ENCODE data around the gene E2F6.

Gene E2F6

DNA sequence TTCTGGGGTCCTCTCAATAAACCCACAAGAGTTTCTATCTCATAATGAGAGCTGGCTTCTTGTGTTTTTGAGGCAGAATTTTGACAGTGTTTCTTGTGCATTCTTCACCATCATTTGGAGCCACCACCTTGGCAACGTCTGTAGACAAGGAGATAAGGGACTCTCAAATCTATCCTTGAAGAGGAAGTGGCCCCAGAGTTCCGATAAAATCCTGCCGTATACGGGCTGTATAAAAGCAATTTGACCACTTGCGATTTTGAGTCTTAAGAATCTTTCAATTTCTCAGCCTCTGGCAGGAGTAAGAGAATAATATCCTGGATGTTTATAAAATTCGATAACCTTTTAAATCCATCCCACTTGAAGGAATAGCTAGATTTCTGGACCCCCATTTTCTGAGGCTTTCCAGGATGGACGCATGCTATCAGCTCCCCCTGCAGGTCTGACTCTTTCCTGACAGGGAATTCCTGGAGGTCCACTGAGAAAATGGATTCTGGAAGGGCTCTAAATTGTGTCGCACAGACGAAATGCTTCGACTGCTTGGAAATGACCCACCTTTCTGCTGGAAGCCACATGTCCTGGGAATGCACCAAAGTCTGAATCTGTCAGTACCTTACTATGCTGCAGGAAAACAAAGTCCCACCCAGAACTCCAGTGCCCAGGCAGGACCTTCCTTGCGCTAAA, 54.1 kb downstream of the E2F6 start:
- Histone ChIP-seq H3K27me3 (ENCODE audit: insufficient read depth, low read length, poor library complexity) (no peaks in the 10 kb centered on the region), H3K9me3 (ENCODE audit: insufficient read depth, low read length, severe bottlenecking) (no peaks in the 10 kb centered on the region), H3K9ac (ENCODE audit: low read depth, low read length) (no peak overlapping the region), H2AFZ (ENCODE audit: low read depth, low read length) (no peak overlapping the region), H3K4me2 (ENCODE audit: insufficient read depth, low read length) (no peak overlapping the region), H3K79me2 (ENCODE audit: insufficient read depth, low read length) (no peaks in the 10 kb centered on the region), H3K36me3 (ENCODE audit: insufficient read depth, low read length) (no peaks in the 10 kb centered on the region), H3K27ac (ENCODE audit: low read length) (no peak overlapping the region), H3K4me1 (ENCODE audit: insufficient read depth, low read length) (no peaks in the 10 kb centered on the region), H4K20me1 (ENCODE audit: insufficient read depth, low read length) (no peaks in the 10 kb centered on the region), H3K4me3 (ENCODE audit: low read depth in 1 of 2, low read length in 2 of 2) (no peak overlapping the region)
- ATAC-seq (ENCODE audit: insufficient read depth, low read depth): no peak
- no peak for DNase-seq
- TF ChIP-seq, protein P1, sequence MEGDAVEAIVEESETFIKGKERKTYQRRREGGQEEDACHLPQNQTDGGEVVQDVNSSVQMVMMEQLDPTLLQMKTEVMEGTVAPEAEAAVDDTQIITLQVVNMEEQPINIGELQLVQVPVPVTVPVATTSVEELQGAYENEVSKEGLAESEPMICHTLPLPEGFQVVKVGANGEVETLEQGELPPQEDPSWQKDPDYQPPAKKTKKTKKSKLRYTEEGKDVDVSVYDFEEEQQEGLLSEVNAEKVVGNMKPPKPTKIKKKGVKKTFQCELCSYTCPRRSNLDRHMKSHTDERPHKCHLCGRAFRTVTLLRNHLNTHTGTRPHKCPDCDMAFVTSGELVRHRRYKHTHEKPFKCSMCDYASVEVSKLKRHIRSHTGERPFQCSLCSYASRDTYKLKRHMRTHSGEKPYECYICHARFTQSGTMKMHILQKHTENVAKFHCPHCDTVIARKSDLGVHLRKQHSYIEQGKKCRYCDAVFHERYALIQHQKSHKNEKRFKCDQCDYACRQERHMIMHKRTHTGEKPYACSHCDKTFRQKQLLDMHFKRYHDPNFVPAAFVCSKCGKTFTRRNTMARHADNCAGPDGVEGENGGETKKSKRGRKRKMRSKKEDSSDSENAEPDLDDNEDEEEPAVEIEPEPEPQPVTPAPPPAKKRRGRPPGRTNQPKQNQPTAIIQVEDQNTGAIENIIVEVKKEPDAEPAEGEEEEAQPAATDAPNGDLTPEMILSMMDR (IDR thresholded peaks at IDR 0.05; ENCODE audit: borderline replicate concordance, extremely low read depth, low read length, poor library complexity, severe bottlenecking): peak; percentile 53
- TF ChIP-seq EZH2 (IDR thresholded peaks at IDR 0.05; ENCODE audit: borderline replicate concordance, low read depth, low read length, severe bottlenecking): no peak

DNA sequence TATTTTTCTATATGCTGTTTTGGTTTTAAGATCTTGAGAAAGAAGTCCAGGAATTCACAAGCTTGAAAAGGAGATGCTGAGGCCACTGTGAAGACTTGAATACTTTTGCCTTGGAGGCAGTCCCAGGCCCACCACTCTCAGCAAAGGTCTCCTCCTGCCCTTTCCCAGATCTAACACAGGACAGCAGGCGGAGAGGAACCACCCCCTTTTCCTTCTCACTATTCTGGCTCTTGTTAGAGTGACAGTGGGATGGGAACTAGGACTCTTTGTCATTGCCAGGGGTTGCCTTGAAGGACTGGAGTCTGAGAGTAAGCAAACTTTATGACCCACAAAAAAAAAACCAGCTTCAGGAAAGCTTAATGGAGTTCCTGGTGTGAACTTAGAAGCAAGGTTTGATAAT, 54.7 kb downstream of the E2F6 start:
- no peak overlapping the region for H3K9ac ChIP-seq (ENCODE audit: low read depth, low read length)
- H3K27me3 ChIP-seq (ENCODE audit: insufficient read depth, low read length, poor library complexity): no peaks in the 10 kb centered on the region
- no peaks in the 10 kb centered on the region for H3K4me1 ChIP-seq (ENCODE audit: insufficient read depth, low read length)
- H3K4me2 ChIP-seq (ENCODE audit: insufficient read depth, low read length): no peak overlapping the region
- H4K20me1 ChIP-seq (ENCODE audit: insufficient read depth, low read length): no peaks in the 10 kb centered on the region
- no peaks in the 10 kb centered on the region for H3K36me3 ChIP-seq (ENCODE audit: insufficient read depth, low read length)
- no peak for DNase-seq
- no peak overlapping the region for H3K4me3 ChIP-seq (ENCODE audit: low read depth in 1 of 2, low read length in 2 of 2)
- H3K79me2 ChIP-seq (ENCODE audit: insufficient read depth, low read length): no peaks in the 10 kb centered on the region
- no peak overlapping the region for H3K27ac ChIP-seq (ENCODE audit: low read length)
- no peak for ATAC-seq (ENCODE audit: insufficient read depth, low read depth)
- no peaks in the 10 kb centered on the region for H3K9me3 ChIP-seq (ENCODE audit: insufficient read depth, low read length, severe bottlenecking)
- H2AFZ ChIP-seq (ENCODE audit: low read depth, low read length): no peak overlapping the region
- TF ChIP-seq, protein P1 (IDR thresholded peaks at IDR 0.05; ENCODE audit: borderline replicate concordance, extremely low read depth, low read length, poor library complexity, severe bottlenecking): no peak
- TF ChIP-seq EZH2 (IDR thresholded peaks at IDR 0.05; ENCODE audit: borderline replicate concordance, low read depth, low read length, severe bottlenecking): no peak

DNA sequence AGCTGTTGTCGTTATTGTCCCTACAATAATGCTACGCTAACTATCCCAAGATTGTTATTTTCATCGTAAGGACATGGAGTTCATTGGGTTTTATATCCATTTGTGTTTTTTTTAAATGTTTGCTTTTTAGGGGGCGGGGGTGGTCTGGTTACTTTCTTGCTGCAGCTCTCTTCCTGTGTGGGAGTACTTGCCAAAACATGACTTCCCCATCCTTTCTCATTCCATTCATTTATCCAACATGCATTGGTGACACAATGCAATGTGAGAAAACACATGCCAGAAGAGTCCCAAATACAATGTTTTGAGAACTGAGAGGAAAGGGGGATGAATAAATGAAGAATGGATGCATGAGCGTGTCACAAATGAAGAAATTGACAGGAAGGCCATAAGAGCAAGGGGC, 55.9 kb downstream of the E2F6 start:
- Histone ChIP-seq H3K4me3 (ENCODE audit: low read depth in 1 of 2, low read length in 2 of 2) (no peak overlapping the region), H3K9ac (ENCODE audit: low read depth, low read length) (no peak overlapping the region), H3K4me1 (ENCODE audit: insufficient read depth, low read length) (no peaks in the 10 kb centered on the region), H3K79me2 (ENCODE audit: insufficient read depth, low read length) (no peaks in the 10 kb centered on the region), H2AFZ (ENCODE audit: low read depth, low read length) (no peak overlapping the region), H3K27ac (ENCODE audit: low read length) (no peak overlapping the region), H3K4me2 (ENCODE audit: insufficient read depth, low read length) (no peak overlapping the region), H3K36me3 (ENCODE audit: insufficient read depth, low read length) (no peaks in the 10 kb centered on the region), H3K9me3 (ENCODE audit: insufficient read depth, low read length, severe bottlenecking) (no peaks in the 10 kb centered on the region), H4K20me1 (ENCODE audit: insufficient read depth, low read length) (no peaks in the 10 kb centered on the region), H3K27me3 (ENCODE audit: insufficient read depth, low read length, poor library complexity) (no peaks in the 10 kb centered on the region)
- TF ChIP-seq, protein P1 (IDR thresholded peaks at IDR 0.05; ENCODE audit: borderline replicate concordance, extremely low read depth, low read length, poor library complexity, severe bottlenecking): no peak
- no peak for TF ChIP-seq EZH2 (IDR thresholded peaks at IDR 0.05; ENCODE audit: borderline replicate concordance, low read depth, low read length, severe bottlenecking)
- DNase-seq: no peak
- no peak for ATAC-seq (ENCODE audit: insufficient read depth, low read depth)

Data from DND-41 (cell line).